Activated CD4-positive, alpha-beta memory T cell treated with anti-CD3 and anti-CD28 coated beads for 36 hours (primary cell): ENCODE results near the gene SPATA24. TPM values are rescaled to one million over a fixed set of nuclear protein-coding genes. Genes with fewer than 3 reads are reported as not detected.
A peak's percentile ranks its signal among the peaks of the same experiment; 100 is the strongest.

ENCODE experiments used
- CTCF ChIA-PET: fragments of 350-600 bp; sonication (Branson Sonifier 250); formaldehyde crosslinking; loops from one replicate; lab custom pipeline; 2021; ENCODE audit warnings: antibody characterized with exemption, inconsistent platforms; lab: Charles Lee
- POLR2A ChIA-PET: fragments of 350-600 bp; sonication (Branson Sonifier 250); formaldehyde crosslinking; loops from one replicate; lab custom pipeline; 2021; ENCODE audit warnings: antibody characterized with exemption; lab: Charles Lee
- DNase-seq: peaks from one replicate; pipeline ENCODE4 v3.0.0-alpha.2; 2020
- H3K27ac Mint-ChIP-seq: one replicate; pipeline ENCODE4 v1.8.0; 2021; ENCODE audit warnings: mixed read lengths
- H3K27me3 Mint-ChIP-seq: one replicate; pipeline ENCODE4 v1.8.0; 2021; ENCODE audit warnings: mixed read lengths
- H3K36me3 Mint-ChIP-seq: one replicate; pipeline ENCODE4 v1.8.0; 2021; ENCODE audit warnings: mixed read lengths
- H3K4me1 Mint-ChIP-seq: one replicate; pipeline ENCODE4 v1.8.0; 2021; ENCODE audit warnings: low read depth, mixed read lengths
- H3K4me3 Mint-ChIP-seq: one replicate; pipeline ENCODE4 v1.8.0; 2021; ENCODE audit warnings: mild to moderate bottlenecking, mixed read lengths
- H3K9me3 Mint-ChIP-seq: one replicate; pipeline ENCODE4 v1.8.0; 2021; ENCODE audit warnings: mixed read lengths
- intact Hi-C: fragments of 100-400 bp; cut with micrococcal nuclease; formaldehyde crosslinking; loops from one replicate; pipeline ENCODE4 v1.15.1; 2023
- total RNA-seq, 2 experiments: library from RNA; stranded (reverse); gene quantifications; one replicate each; pipeline ENCODE4 v1.2.3, GENCODE V29; 2021

Gene SPATA24
- total RNA-seq, 2 experiments from 2014 or later: 3.7 to 5.2 TPM

- Mint-ChIP-seq H3K4me3 (no peak overlapping the region), H3K4me1 (peaks cover 7% of the 10 kb centered on the region), H3K9me3 (no peaks in the 10 kb centered on the region), H3K36me3 (no peaks in the 10 kb centered on the region), H3K27ac (no peak overlapping the region), H3K27me3 (no peaks in the 10 kb centered on the region)
- POLR2A ChIA-PET: no interaction called here
- CTCF ChIA-PET: no interaction called here
- DNase-seq: no peak
- intact Hi-C loops: no loop called here
These were observed 24.1 kb downstream of the SPATA24 start for GRCh38 chr5:139379626-139380449.

- intact Hi-C loops: no loop called here
- CTCF ChIA-PET: no interaction called here
These were observed 24.9 kb downstream of the SPATA24 start for GRCh38 chr5:139378941-139379361.

GRCh38 chr5:139378101-139378825 lies 25.6 kb downstream of the SPATA24 start:
- Mint-ChIP-seq H3K4me3 (no peak overlapping the region), H3K27me3 (no peaks in the 10 kb centered on the region), H3K27ac (no peak overlapping the region), H3K4me1 (no peaks in the 10 kb centered on the region), H3K36me3 (no peaks in the 10 kb centered on the region), H3K9me3 (no peaks in the 10 kb centered on the region)
- ChIA-PET CTCF (no interaction called here), POLR2A (no interaction called here)
- no peak for DNase-seq
- intact Hi-C loops: no loop called here

More at GRCh38 chr5:139378941-139379361, 24.9 kb downstream of the SPATA24 start:
- no peak for DNase-seq
- POLR2A ChIA-PET: no interaction called here
- no peaks in the 10 kb centered on the region for H3K27me3 Mint-ChIP-seq
- H3K4me1 Mint-ChIP-seq: no peaks in the 10 kb centered on the region
- H3K4me3 Mint-ChIP-seq: no peak overlapping the region
- no peaks in the 10 kb centered on the region for H3K36me3 Mint-ChIP-seq
- H3K27ac Mint-ChIP-seq: no peak overlapping the region
- H3K9me3 Mint-ChIP-seq: no peaks in the 10 kb centered on the region

- no peaks in the 10 kb centered on the region for H3K27me3 Mint-ChIP-seq
- no peak overlapping the region for H3K4me3 Mint-ChIP-seq
- no peaks in the 10 kb centered on the region for H3K36me3 Mint-ChIP-seq
- H3K4me1 Mint-ChIP-seq: peaks cover under 1% of the 10 kb centered on the region
- CTCF ChIA-PET: interaction anchor here (1.9 kb wide), 1 partner anchor 15 kb away, joined by 6 read pairs; no protein-coding TSS in a partner anchor
- no peak for DNase-seq
- intact Hi-C loops: no loop called here
- POLR2A ChIA-PET: no interaction called here
- no peak overlapping the region for H3K27ac Mint-ChIP-seq
- no peaks in the 10 kb centered on the region for H3K9me3 Mint-ChIP-seq
These were observed 26.7 kb downstream of the SPATA24 start for GRCh38 chr5:139377226-139377625.

- Mint-ChIP-seq H3K4me1 (peaks cover 9% of the 10 kb centered on the region), H3K27me3 (no peaks in the 10 kb centered on the region), H3K4me3 (no peak overlapping the region), H3K9me3 (no peaks in the 10 kb centered on the region), H3K27ac (no peak overlapping the region), H3K36me3 (no peaks in the 10 kb centered on the region)
- ChIA-PET POLR2A (no interaction called here), CTCF (interaction anchor here (1.9 kb wide), 1 partner anchor 16 kb away, joined by 6 read pairs; no protein-coding TSS in a partner anchor)
- intact Hi-C loops: no loop called here
- no peak for DNase-seq
These were observed 27.5 kb downstream of the SPATA24 start for GRCh38 chr5:139376364-139376763.

- DNase-seq: no peak
- no peak overlapping the region for H3K4me3 Mint-ChIP-seq
- no peaks in the 10 kb centered on the region for H3K9me3 Mint-ChIP-seq
- CTCF ChIA-PET: interaction anchor here (1.6 kb wide), 1 partner anchor 124 kb away, joined by 3 read pairs; no protein-coding TSS in a partner anchor
- peaks cover 1% of the 10 kb centered on the region for H3K36me3 Mint-ChIP-seq
- POLR2A ChIA-PET: interaction anchor here (1.3 to 1.5 kb wide), 2 partner anchors 10 to 15 kb away, joined by 3 to 5 read pairs; partner anchors contain the start of gene MZB1
- peaks cover 13% of the 10 kb centered on the region for H3K4me1 Mint-ChIP-seq
- no peak overlapping the region for H3K27ac Mint-ChIP-seq
- intact Hi-C loops: no loop called here
- no peaks in the 10 kb centered on the region for H3K27me3 Mint-ChIP-seq
These were observed 29.0 kb downstream of the SPATA24 start for GRCh38 chr5:139374909-139375308.

- Mint-ChIP-seq H3K9me3 (no peaks in the 10 kb centered on the region), H3K4me1 (peaks cover 13% of the 10 kb centered on the region), H3K36me3 (peaks cover 6% of the 10 kb centered on the region), H3K27me3 (no peaks in the 10 kb centered on the region), H3K4me3 (no peak overlapping the region), H3K27ac (peak overlapping the region; percentile 19)
- POLR2A ChIA-PET: interaction anchor here (1.0 kb wide), 2 partner anchors 20 to 42 kb away, joined by 3 to 5 read pairs; no protein-coding TSS in a partner anchor
- CTCF ChIA-PET: interaction anchor here (0.6 to 1.1 kb wide), 3 partner anchors 31 to 79 kb away, joined by 3 read pairs; no protein-coding TSS in a partner anchor
- intact Hi-C loops: no loop called here
- DNase-seq: no peak
These were observed 32.1 kb downstream of the SPATA24 start for GRCh38 chr5:139371482-139372435.

GRCh38 chr5:139369181-139369580 lies 34.7 kb downstream of the SPATA24 start:
- Mint-ChIP-seq H3K4me1 (peaks cover 13% of the 10 kb centered on the region), H3K4me3 (no peak overlapping the region), H3K36me3 (peaks cover 19% of the 10 kb centered on the region), H3K27me3 (no peaks in the 10 kb centered on the region), H3K27ac (no peak overlapping the region), H3K9me3 (no peaks in the 10 kb centered on the region)
- intact Hi-C loops: no loop called here
- POLR2A ChIA-PET: no interaction called here
- CTCF ChIA-PET: interaction anchor here (1.1 kb wide), 1 partner anchor 118 kb away, joined by 3 read pairs; no protein-coding TSS in a partner anchor
- DNase-seq: no peak

- peaks cover 18% of the 10 kb centered on the region for H3K4me1 Mint-ChIP-seq
- H3K36me3 Mint-ChIP-seq: peaks cover 24% of the 10 kb centered on the region
- CTCF ChIA-PET: interaction anchor here (1.1 kb wide), 1 partner anchor 118 kb away, joined by 3 read pairs; no protein-coding TSS in a partner anchor
- intact Hi-C loops: no loop called here
- H3K27me3 Mint-ChIP-seq: no peaks in the 10 kb centered on the region
- H3K9me3 Mint-ChIP-seq: no peaks in the 10 kb centered on the region
- H3K27ac Mint-ChIP-seq: no peak overlapping the region
- POLR2A ChIA-PET: no interaction called here
- H3K4me3 Mint-ChIP-seq: no peak overlapping the region
- DNase-seq: no peak
These were observed 35.3 kb downstream of the SPATA24 start for GRCh38 chr5:139368613-139369012.

GRCh38 chr5:139364466-139364865 lies 39.4 kb downstream of the SPATA24 start:
- no peaks in the 10 kb centered on the region for H3K9me3 Mint-ChIP-seq
- ChIA-PET POLR2A (no interaction called here), CTCF (no interaction called here)
- no peaks in the 10 kb centered on the region for H3K27me3 Mint-ChIP-seq
- peaks cover 9% of the 10 kb centered on the region for H3K4me1 Mint-ChIP-seq
- DNase-seq: no peak
- H3K4me3 Mint-ChIP-seq: no peak overlapping the region
- intact Hi-C loops: no loop called here
- no peak overlapping the region for H3K27ac Mint-ChIP-seq
- peaks cover 27% of the 10 kb centered on the region for H3K36me3 Mint-ChIP-seq

- Mint-ChIP-seq H3K4me1 (peaks cover 9% of the 10 kb centered on the region), H3K36me3 (peaks cover 27% of the 10 kb centered on the region), H3K27ac (peak overlapping the region; percentile 10), H3K9me3 (no peaks in the 10 kb centered on the region), H3K27me3 (no peaks in the 10 kb centered on the region), H3K4me3 (no peak overlapping the region)
- no peak for DNase-seq
- POLR2A ChIA-PET: no interaction called here
- intact Hi-C loops: no loop called here
- CTCF ChIA-PET: no interaction called here
These were observed 40.0 kb downstream of the SPATA24 start for GRCh38 chr5:139363937-139364336.
